GM13976 (cell line): Measurements from ENCODE around the gene CAPN10.

ENCODE experiments used
- DNase-seq: peaks from one replicate; pipeline ENCODE4 v3.0.0; 2012; ENCODE audit warnings: low spot score
- in situ Hi-C: fragments of 300-500 bp; cut with MboI; formaldehyde crosslinking; loops from one replicate; pipeline ENCODE4 v1.12.0; 2022; ENCODE audit warnings: low sequenced_read_pairs, mixed read lengths, inconsistent platforms; ENCODE audit not compliant: unreplicated experiment
- TF ChIP-seq, protein P1 (sequence below): IDR thresholded peaks from 2 replicates; pipeline ENCODE4 v1.5.1; 2012; ENCODE audit warnings: borderline replicate concordance, mild to moderate bottlenecking; ENCODE audit not compliant: insufficient read depth; ENCODE audit errors: extremely low read depth, missing control alignments, control extremely low read depth

Gene CAPN10

DNA sequence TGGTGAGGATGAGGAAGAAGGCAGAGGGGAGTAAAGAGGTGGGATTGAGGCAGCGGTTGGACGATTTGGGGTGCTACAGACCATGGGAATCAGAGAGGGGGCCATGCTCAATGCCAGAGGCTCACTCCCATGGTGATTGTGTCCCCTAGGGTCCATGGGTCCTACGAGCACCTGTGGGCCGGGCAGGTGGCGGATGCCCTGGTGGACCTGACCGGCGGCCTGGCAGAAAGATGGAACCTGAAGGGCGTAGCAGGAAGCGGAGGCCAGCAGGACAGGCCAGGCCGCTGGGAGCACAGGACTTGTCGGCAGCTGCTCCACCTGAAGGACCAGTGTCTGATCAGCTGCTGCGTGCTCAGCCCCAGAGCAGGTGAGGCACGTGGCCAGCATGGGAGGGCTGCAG lies 5.2 kb downstream of the CAPN10 start:
- in situ Hi-C loops: no loop called here
- TF ChIP-seq, protein P1, sequence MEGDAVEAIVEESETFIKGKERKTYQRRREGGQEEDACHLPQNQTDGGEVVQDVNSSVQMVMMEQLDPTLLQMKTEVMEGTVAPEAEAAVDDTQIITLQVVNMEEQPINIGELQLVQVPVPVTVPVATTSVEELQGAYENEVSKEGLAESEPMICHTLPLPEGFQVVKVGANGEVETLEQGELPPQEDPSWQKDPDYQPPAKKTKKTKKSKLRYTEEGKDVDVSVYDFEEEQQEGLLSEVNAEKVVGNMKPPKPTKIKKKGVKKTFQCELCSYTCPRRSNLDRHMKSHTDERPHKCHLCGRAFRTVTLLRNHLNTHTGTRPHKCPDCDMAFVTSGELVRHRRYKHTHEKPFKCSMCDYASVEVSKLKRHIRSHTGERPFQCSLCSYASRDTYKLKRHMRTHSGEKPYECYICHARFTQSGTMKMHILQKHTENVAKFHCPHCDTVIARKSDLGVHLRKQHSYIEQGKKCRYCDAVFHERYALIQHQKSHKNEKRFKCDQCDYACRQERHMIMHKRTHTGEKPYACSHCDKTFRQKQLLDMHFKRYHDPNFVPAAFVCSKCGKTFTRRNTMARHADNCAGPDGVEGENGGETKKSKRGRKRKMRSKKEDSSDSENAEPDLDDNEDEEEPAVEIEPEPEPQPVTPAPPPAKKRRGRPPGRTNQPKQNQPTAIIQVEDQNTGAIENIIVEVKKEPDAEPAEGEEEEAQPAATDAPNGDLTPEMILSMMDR: no peak
- no peak for DNase-seq

DNA sequence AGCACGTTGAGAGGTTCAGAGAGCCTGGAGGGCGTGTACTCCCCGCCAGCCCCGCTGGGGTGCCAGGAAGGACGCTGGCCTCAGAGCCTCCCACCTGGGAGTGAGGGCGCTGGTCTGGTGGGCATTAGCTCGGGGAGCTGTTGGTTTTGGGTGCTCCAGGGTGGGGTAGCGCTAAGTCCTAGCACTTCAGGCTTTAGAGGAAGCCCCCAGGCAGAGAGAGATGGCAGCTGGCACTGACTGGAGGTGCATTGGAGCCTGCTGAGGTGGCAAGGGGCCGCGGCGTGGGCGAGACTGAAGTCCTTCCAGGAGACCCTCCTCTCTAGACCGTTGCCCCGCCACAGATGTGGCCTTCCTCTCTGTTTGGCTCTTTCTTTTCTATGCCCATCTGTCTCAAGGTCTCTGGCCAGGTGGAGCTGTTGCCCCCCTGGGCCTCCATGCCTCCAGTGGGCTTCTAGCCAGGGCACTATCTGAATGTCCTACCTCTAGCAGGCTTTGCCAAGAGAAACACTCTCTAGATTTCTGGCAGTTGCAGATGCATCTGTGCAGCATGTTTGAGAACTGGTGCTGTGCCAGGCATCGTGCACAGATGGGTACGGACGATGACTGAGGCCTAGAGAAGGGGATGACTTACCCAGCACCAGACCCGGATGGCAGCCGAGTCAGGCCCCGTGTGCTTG lies 6.6 kb downstream of the CAPN10 start:
- TF ChIP-seq, protein P1: no peak
- DNase-seq: no peak
- in situ Hi-C loops: no loop called here

DNA sequence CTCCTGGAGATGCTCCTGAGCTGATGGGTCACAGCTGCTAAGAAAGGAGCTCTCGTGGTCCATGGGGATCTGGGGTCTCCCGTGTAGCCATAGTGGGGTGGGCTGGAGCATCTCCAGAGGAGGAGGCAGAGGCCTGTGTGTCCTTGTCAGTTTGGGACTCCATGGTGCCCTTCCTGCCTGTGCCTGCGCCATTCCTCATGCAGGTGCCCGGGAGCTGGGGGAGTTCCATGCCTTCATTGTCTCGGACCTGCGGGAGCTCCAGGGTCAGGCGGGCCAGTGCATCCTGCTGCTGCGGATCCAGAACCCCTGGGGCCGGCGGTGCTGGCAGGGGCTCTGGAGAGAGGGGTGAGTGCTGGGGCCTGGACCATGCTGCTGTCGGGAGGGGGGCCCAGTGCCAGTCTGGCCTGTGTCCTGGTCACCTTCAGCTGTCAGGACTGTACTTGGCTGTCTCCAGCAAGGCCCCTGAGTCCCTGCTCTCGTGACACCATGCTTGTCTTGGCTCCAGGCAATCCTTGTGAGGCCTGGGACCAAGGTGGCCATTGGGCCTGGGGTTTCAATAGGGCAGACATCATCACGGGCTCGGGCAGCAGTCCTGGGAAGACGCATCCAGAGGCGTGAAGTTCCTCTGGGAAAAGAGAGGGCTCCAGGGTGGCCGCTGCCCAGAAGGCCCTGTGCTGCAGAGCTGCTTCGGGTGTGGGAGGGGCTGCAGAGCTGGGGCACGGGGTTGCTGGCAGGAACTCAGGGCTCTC lies 7.3 kb downstream of the CAPN10 start:
- in situ Hi-C loops: no loop called here
- no peak for DNase-seq
- TF ChIP-seq, protein P1: no peak

DNA sequence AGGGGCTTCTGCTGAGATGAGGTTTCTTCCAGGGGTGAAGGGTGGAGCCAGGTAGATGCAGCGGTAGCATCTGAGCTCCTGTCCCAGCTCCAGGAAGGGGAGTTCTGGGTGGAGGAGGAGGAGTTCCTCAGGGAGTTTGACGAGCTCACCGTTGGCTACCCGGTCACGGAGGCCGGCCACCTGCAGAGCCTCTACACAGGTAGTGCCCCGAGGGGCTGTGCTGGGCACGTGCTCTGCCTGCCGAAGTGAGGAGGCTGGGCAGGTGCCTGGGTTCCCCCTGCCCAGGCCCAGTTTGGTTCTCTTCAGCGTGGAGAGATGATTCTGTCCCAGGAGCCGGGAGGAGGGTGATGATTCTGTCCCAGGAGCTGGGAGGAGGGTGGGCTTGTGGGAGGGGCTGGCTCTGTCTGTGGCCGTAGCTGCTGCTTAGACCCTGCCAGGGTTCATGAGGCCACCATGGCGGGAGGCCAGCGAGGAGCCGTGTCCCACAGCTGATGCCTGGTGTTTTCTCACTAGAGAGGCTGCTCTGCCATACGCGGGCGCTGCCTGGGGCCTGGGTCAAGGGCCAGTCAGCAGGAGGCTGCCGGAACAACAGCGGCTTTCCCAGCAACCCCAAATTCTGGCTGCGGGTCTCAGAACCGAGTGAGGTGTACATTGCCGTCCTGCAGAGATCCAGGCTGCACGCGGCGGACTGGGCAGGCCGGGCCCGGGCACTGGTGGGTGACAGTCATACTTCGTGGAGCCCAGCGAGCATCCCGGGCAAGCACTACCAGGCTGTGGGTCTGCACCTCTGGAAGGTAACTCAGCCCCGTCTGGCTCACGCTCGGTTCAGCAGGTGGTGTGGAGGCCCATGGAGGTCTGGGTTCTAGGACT lies 8.2 kb downstream of the CAPN10 start:
- in situ Hi-C loops: no loop called here
- TF ChIP-seq, protein P1: no peak
- no peak for DNase-seq

DNA sequence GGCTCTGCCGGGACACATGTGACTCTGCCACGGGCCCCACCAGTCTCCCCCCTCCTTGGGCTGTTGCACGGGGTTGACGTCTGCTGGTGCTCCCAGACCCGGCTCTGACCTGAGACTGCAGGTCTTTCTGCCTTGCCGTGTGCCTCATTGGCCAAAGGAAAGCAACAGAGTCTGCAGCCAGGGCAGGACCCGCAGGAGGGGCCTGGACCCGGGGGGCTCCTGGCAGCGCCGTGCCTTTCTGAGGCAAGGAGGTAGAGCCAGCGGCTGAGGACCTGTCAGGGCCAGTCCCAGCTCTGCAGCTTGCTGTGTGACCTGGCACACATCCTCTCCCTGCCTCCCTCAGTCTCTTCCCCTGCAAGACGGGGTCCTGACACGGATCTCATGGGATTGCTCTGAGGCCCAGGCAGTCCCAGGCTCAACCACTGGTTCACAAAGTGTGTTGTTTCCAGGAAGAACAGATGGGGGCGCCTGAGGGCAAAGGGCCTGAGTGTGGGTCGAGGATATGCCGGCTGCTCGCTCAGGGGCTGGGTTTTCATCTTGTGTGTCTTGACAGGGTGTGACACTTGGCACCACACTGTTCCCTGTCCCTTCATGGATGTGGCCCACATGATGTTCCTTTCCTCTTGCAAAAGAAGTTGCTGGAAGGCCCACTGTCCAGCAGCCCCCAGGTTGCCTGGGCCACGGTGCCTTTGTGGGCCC lies 9.0 kb downstream of the CAPN10 start:
- TF ChIP-seq, protein P1: peak; percentile 36
- in situ Hi-C loops: no loop called here
- DNase-seq: peak; percentile 77

DNA sequence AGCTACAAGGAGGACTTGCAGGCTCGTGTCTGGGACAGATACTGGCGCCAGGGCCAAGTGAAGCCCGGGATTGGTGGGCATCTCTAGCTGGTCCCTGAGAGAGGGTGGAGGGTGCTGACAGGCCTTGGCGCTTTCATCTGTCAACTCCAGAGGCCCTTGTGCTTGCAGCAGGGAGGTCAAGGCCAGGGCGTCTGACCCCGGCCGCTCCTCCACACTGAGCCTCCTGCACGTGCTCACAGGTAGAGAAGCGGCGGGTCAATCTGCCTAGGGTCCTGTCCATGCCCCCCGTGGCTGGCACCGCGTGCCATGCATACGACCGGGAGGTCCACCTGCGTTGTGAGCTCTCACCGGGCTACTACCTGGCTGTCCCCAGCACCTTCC lies 9.5 kb downstream of the CAPN10 start:
- no peak for DNase-seq
- TF ChIP-seq, protein P1: no peak
- in situ Hi-C loops: no loop called here
